ENCODE results near the gene MORN1.

- TF ChIP-seq CTCF (IDR thresholded peaks at IDR 0.05; ENCODE audit: insufficient read depth, low read length) = no peak
- no peak for TF ChIP-seq GABPA (IDR thresholded peaks at IDR 0.05; ENCODE audit: low read depth)
- TF ChIP-seq POLR2AphosphoS5 (IDR thresholded peaks at IDR 0.05; ENCODE audit: low read depth) = no peak
- TF ChIP-seq SPI1 (IDR thresholded peaks at IDR 0.05; ENCODE audit: borderline replicate concordance, low read depth) = no peak
Measured at GRCh38 chr1:2439369-2439768, 48.0 kb upstream of the MORN1 start.

Data from HL-60 (cell line).